Measurements from ENCODE around the gene MIF. TPM values are rescaled to one million over a fixed set of nuclear protein-coding genes. Genes with fewer than 3 reads are reported as not detected.
"Not testable (repeated sequence)": the region's sequence is repeated elsewhere in the genome, so short reads cannot be mapped to it uniquely, and the experiment has no call there.

MIF gene
- total RNA-seq, 6 experiments from 2014 or later: 79.4 to 561 (median 307) TPM

DNA sequence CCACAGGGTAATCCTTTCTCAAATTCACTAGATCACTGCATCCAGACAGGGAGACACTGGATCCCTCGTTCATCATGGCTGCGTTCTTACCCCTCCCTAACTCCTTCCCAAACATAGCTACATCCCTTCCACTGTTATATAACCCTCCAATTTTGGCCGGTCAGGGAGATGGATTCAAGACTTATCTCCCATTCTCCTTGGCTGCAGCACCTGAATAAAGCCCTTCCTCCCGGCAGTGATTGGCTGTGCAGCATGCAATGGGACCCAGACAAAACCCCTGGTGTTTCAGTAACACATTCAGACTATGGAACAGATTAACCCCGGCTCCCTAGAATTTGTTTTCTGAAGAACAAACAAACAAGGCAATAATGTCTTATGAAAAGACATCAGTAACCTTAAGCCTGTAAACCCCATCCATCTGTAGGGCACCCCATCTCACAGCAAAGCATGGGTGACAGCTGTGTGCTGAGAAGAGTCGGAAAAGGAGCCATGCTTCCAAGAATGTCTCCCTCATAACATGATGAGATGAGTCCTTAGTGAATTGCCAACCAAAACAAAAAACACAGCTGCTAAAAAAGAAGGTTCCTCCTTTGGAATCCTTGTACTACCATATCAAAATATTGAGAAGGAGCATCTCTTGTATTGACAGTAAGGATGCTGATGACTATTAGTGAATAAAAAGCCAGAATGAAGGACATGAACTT, 5.0 kb downstream of the MIF start:
- ATAC-seq (no peak), DNase-seq (no peak)
- Histone ChIP-seq H3K4me3 (no peak overlapping the region), H3K36me3 (peaks cover 0 to 8% (median 3%) of the 10 kb centered on the region in 4 donors), H3K27me3 (no peaks in the 10 kb centered on the region), H3K9me3 (no peaks in the 10 kb centered on the region), H3K4me1 (peaks cover 0 to 14% (median 7%) of the 10 kb centered on the region in 4 donors), H3K27ac (no peak overlapping the region)
- no peak for TF ChIP-seq POLR2A (IDR thresholded peaks at IDR 0.05)
- TF ChIP-seq, protein P1, sequence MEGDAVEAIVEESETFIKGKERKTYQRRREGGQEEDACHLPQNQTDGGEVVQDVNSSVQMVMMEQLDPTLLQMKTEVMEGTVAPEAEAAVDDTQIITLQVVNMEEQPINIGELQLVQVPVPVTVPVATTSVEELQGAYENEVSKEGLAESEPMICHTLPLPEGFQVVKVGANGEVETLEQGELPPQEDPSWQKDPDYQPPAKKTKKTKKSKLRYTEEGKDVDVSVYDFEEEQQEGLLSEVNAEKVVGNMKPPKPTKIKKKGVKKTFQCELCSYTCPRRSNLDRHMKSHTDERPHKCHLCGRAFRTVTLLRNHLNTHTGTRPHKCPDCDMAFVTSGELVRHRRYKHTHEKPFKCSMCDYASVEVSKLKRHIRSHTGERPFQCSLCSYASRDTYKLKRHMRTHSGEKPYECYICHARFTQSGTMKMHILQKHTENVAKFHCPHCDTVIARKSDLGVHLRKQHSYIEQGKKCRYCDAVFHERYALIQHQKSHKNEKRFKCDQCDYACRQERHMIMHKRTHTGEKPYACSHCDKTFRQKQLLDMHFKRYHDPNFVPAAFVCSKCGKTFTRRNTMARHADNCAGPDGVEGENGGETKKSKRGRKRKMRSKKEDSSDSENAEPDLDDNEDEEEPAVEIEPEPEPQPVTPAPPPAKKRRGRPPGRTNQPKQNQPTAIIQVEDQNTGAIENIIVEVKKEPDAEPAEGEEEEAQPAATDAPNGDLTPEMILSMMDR (IDR thresholded peaks at IDR 0.05): no peak
- WGBS (ENCODE audit: insufficient coverage, low coverage, low lambda C conversion rate, missing lambda C conversion rate): 87% methylated on average over 6 of the region's 6 CpGs
- intact Hi-C loops (cut with DNase I): no loop called here

DNA sequence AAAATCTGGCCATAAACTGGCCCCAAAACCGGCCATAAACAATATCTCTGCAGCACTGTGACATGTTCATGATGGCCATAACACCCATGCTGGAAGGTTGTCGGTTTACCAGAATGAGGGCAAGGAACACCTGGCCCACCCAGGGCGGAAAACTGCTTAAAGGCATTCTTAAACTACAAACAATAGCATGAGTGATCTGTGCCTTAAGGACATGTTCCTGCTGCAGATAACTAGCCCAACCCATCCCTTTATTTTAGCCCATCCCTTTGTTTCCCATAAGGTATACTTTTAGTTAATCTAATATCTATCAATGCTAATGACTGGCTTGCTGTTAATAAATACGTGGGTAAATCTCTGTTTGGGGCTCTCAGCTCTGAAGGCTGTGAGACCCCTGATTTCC, 6.0 kb downstream of the MIF start:
- H3K9me3 ChIP-seq; intact Hi-C loops (cut with DNase I); H3K27me3 ChIP-seq; H3K27ac ChIP-seq; ATAC-seq; DNase-seq; H3K4me3 ChIP-seq; H3K36me3 ChIP-seq: not testable (repeated sequence)
- H3K4me1 ChIP-seq: peaks cover 0 to 10% (median 7%) of the 10 kb centered on the region in 4 donors
- 87% methylated on average over 3 of the region's 4 CpGs for WGBS (ENCODE audit: insufficient coverage, low coverage, low lambda C conversion rate, missing lambda C conversion rate)

DNA sequence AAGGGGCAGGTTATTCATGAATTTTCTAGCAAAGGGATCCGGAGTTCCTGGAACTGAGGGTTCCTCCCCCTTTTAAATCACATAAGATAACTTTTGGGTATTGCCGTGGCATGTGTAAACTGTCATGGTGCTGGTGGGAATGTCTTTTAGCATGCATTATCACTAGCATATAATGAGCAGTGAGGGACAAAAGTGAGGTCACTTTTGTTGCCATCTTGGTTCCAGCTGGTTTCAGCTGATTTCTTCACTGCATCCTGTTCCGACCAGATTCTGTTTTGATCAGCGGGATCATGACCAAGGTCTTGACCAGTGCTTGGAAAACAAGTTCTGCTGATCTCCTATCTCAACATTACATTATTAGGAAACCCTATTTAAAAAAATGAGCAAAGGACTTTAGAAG, 7.4 kb downstream of the MIF start:
- ATAC-seq (no peak), DNase-seq (no peak)
- 74% methylated on average over 2 of the region's 4 CpGs for WGBS (ENCODE audit: insufficient coverage, low coverage, low lambda C conversion rate, missing lambda C conversion rate)
- no peak for TF ChIP-seq POLR2A (IDR thresholded peaks at IDR 0.05)
- TF ChIP-seq, protein P1 (IDR thresholded peaks at IDR 0.05): no peak
- H3K4me3 ChIP-seq: no peak overlapping the region
- H3K4me1 ChIP-seq: no peaks in the 10 kb centered on the region
- H3K27ac ChIP-seq: no peak overlapping the region
- no peaks in the 10 kb centered on the region for H3K27me3 ChIP-seq
- H3K36me3 ChIP-seq: peaks cover 0 to 3% (median 0%) of the 10 kb centered on the region in 4 donors
- H3K9me3 ChIP-seq: no peaks in the 10 kb centered on the region
- intact Hi-C loops (cut with DNase I): no loop called here

DNA sequence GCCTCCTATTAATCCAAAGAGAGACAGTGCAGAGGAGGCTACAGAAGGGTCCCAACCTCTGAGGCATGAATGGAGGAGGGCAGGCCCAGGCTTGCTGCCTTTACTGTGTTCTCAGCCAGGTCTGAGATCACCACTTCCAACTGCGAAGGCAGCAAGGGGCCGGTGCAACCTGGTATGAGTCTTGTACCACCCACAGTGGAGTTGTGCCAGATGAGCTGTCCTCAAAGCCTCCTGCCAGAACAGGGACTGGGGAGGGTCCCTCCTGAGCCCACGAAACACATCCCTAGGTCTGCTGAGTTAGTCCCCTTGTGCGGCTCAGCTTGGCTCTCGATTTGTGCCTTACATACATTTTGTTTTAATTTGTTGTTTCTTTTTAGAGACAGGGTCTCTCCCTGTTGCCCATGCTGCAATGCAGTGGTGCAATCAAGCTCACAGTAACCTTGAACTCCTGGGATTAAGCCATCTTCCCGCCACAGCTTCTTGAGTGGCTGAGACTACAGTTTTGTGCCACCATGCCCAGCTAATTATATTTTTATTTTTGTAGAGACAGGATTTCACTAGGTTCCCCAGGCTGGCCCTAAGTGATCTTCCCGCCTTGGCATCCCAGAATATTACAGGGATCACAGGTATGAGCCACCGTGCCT, 9.3 kb downstream of the MIF start:
- WGBS (ENCODE audit: insufficient coverage, low coverage, low lambda C conversion rate, missing lambda C conversion rate): 95% methylated on average over 4 of the region's 8 CpGs
- no peak overlapping the region for H3K27ac ChIP-seq
- intact Hi-C loops (cut with DNase I): no loop called here

More for the DNA sequence above, 9.3 kb downstream of the MIF start:
- H3K4me3 ChIP-seq: no peak overlapping the region
- DNase-seq (no peak), ATAC-seq (no peak)
- H3K27me3 ChIP-seq: no peaks in the 10 kb centered on the region
- no peaks in the 10 kb centered on the region for H3K36me3 ChIP-seq
- H3K9me3 ChIP-seq: no peaks in the 10 kb centered on the region
- TF ChIP-seq, protein P1 (IDR thresholded peaks at IDR 0.05): no peak
- TF ChIP-seq POLR2A (IDR thresholded peaks at IDR 0.05): no peak
- H3K4me1 ChIP-seq: peaks cover 0 to under 1% (median 0%) of the 10 kb centered on the region in 4 donors

Measured in right lobe of liver (tissue), 6 donors.